GM21786 (cell line): ENCODE data around the gene SERPINB7.
A peak's percentile ranks its signal among the peaks of the same experiment; 100 is the strongest.

Source experiments
- ATAC-seq: cut with Tn5 transposase; IDR thresholded peaks from one replicate; pipeline ENCODE4 v1.9.1; 2021; ENCODE audit not compliant: unreplicated experiment

SERPINB7 gene

DNA sequence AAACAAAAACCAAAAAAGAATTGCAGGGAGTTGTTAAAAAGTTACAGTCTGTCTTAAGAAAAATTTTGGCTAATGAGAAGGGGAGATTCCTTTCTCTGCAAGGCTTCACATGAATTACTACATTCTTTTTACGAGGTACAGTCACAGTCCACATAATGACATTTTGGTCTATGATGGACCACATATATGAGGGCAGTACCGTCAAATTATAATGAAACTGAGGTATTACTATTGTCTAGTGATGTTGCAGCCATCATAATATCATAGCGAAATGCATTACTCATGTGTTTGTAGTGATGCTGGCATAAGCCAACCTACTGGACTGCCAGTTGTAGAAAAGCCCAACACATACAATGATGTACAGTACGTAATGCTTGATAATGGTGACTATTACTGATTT lies 12.5 kb downstream of the SERPINB7 start:
- no peak for ATAC-seq

DNA sequence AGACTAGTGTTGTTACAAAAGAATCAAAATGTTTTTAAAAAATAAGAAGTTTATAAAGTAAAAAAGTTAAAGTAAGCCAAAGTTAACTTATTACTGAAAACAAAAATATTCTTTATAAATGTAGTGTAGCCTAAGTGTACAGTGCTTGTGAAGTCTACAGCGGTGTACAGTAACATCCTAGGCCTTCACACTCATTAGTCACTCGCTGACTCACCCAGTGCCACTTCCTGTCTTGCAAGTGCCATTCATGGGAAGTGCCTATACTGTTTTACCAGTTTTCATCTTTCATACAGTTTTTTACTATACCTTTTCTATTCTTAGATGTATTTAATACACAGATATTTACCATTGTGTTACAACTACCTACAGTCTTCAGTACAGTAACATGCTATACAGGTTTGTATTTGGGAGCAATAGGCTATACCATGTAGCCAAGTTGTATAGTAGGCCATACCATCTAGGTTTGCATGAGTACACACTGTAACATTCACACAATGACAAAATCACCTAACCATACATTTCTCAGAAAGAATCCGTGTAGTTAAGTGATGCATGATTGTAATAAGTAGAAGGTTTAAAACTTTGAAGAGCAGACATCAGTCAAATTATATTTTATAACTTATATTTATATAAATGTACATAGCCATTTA lies 13.4 kb downstream of the SERPINB7 start:
- no peak for ATAC-seq

DNA sequence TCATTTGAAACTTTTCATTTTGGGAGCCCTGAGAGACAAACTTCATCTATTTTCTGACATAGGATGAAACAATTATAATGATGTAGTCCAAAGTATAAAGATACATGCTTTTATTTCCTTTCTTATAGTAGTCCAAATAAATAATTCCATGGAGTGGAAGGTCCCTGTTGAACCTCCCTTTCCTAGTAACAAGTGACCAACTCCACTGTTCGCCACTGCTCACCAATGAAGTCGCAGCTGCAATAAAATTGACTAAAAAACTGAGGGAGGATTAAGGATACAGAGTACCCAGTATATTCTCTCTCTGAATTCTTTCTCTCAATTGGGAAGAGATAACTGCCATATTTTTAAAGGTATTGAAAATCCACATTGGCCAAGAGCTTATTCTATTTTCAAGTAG lies 14.1 kb downstream of the SERPINB7 start:
- no peak for ATAC-seq

DNA sequence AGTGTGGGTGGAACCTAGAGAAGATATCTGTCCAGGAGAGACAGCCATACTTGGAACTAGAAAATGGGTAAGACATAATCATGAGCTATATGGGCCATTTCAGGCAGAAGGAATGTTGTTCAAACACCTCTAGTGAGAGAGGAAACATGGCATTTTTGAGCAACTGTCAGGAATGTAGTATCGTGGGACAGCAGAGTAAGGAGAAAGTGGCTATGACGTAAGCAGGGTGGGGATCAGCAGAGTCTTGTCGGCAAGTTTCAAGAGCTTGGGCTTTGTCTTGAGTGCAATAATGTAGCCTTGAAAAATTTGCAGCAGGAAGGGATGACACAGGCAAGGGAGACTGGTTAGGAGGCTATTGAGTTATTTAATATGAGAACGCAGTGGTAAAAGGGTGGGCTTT lies 20.4 kb downstream of the SERPINB7 start:
- no peak for ATAC-seq

DNA sequence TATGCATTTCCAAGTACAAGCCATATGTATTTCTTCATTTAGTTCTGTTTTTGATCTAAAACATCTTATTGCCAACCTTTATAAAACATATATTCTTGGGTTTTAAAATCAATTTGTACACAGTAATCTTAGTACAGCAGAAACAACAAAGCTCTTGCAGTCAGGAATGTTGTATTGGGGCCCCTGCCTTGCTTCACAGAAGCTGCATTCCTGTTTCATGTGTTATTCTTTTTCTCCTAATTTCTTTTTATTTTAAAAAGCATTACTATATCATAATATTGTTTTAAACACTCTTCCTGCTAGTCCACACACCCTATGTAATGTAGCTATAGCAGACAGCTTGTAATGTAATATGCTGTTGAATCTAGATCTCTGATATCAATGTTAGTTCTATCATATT lies 24.0 kb downstream of the SERPINB7 start:
- ATAC-seq = no peak

DNA sequence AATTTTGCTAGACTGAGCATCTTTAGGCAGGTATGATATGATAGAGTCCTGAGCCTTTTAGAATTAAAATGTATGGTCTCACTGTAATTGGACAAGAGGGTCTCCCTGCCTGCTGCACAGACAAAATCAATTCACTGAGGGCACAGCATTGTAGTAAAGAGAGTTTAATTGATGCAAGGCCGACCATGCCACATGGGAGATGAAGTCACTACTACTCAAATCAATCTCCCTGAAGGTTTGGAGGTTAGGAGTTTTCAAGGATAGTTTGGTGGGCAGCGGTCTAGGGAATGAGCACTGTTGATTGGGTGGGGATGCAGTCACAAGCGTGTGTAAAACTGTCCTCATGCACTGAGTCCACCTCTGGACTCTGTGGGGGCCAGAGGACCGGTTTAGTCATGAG lies 26.1 kb downstream of the SERPINB7 start:
- ATAC-seq = no peak

DNA sequence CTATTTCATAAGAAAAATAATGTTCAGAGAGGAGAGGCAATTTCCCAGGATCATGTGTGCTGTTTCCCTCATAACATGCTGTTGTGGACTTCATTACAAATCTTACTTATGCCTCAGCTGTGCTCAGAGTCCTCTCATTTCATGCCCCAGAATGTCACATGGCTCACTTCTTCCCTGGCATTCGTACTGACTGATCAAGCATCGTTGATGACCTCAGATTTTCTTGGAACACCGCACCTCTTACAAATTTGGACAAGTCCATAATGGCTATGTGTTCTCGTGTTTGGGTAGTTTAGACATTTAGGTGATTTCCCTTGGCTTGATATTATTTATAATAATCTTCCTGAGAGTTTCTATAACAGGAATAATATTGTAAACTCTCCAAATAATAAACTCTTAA lies 32.9 kb downstream of the SERPINB7 start:
- no peak for ATAC-seq

DNA sequence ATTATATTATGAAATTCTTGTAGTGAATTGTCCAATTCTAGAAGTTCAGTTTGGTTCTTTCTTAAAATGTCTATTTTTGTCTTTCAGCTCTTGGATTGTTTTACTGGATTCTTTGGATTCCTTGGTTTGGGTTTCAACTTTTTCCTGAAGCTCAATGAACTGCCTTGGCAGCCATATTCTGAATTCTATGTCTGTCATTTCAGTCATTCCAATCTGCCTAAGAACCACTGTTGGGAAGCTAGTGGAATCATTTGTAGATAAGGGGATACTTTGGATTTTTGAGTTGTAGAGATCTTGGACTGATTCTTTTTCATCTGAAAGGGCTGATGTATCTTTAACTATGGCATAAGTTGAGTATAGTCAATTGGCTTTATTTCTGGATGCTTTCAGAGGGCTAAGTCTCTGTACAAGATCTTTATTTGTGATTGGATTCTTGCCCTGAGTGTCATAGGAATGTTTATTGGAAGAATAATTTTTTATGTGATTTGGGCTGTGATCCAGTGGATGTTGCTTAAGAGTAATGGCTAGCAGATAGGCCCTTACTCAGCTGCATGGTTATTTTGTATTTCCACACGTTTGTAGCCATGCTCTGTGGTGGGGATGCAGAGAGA lies 42.3 kb downstream of the SERPINB7 start:
- no peak for ATAC-seq

DNA sequence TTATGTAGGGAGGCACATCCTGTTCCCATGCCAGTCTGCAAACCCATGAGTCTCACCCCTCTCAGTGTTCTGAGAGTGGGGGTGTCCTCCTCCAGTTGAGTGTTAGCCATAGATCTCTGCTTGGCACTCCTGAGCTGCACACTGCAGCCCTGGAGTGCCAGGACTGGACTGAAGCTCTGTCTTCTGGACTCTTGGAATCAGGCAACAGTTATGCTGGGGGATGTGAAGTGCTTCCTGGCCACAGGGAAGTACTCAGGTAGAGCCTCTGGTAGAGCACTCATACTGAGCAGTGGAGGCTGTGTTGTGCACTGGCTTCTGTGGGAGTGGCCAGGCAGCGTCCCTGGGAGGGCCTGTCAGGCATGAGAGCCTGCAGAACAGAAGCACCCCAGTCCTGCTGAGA lies 43.0 kb downstream of the SERPINB7 start:
- ATAC-seq = no peak

DNA sequence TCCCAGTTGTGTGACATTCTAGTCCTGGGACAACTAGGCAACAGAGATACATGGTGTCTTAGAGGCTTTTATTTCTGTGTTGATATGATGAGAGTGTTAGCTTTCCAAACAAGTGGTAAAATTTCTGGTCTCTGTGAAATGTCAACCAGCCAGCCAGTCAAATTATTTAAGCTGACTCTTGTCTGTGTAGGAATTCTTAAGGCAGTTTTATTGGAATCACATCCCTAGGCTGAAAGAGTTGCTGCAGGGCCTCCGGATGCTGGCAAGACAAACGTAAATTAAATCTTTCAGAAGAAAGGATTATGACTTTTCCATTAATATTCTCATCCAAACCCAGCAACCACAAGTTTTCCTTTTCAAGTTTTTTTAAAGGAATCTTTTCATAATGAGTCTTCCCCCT lies 44.6 kb downstream of the SERPINB7 start:
- ATAC-seq = no peak

DNA sequence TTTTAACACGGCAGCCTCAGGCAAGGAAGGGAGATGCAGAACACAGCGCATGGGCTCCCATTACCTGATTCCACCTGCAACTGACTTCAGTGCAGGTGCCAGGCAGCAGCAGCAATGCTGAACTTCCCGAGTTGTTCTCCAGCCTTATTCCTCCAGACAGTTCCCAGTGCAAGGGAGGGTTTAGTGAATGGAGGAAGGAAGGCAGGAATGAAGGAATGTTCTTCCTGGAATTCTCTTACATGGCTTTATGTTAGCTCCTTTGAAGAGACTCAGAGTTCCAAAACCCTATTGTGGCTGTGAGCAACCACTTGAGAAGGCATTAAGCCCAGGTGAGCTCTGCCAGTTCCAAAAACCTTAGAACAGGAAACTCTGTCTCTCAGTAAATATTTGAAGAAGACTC lies 45.5 kb downstream of the SERPINB7 start:
- ATAC-seq = no peak

DNA sequence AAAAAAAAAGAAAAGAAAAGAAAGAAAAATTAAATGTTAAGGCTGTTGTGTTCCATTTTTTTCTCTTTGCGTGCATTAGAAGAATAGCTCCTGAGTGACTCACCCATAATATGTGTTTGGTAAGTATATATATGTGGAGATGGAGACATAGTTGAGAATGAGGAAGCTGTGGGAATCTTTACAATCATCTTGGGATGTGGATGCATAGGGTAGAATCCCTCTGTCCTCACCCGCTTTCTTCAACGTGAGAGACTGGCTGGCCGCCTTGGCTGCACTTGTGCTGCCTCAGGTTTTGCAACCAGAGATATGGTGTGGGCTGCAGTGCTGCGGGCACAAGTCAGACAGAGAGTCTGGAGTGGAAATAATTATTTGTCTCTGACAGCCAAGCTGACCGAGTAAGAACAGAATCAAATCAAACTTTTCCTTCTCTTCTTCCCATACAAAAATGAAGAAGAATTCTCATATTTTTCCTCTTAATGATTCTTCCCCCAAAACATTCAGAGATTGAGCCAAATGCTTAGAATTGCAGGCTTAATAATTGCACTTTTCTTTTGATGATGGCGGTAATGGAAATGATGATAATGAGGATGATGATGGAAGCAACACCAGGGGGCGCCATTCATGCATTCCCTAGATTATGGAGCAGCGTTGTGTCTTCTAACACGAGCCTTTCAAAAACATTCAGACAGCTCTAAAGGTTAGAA lies 48.5 kb downstream of the SERPINB7 start:
- ATAC-seq = no peak

DNA sequence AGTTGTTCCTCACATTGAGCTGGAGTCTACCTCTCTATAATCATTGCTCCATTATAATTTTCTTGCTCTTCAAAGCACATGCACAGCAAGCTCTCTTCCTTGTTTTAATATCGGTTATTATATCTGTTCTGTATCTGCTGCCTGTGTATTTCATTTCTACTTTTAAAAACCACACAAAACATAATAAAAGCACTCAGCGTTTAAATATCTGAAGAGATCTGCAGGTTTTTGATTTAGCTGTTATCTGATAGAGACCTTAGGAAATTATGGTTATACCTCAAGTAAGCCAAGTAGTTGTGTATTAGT lies 49.0 kb downstream of the SERPINB7 start:
- ATAC-seq = no peak

DNA sequence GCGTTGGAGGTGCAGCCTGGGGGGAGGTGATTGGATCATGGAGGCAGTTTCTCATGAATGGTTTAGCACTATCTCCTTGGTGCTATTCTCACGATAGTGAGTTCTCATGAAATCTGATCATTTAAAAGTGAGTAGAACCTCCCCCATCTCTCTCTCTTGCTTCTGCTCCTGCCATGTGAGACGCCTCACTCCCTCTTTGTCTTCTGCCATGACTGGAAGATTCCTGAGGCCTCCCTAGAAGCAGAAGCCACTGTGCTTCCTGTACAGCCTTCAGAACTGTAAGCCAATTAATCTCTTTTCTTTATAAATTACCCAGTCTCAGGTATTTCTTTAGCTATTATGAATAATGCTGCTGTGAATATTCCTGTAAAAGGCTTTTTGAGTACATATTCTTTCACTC lies 52.9 kb downstream of the SERPINB7 start:
- no peak for ATAC-seq

DNA sequence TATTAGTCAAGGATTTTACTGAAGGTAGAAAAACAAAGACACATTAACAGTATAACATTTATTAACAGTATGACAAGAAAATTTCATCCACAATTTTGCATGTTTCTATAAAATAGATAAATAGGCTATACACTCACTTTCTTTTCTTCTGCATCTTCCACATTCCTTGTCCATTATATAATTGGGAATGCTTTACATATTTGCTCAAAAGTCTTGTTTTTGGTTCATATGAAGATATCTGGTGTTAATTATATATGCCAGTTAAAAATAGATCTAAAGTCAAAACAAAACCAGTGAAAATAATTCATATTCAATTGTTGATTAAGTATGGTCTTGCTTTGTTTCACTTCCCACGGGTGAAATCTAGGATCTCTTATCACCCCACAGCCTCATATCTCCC lies 53.4 kb downstream of the SERPINB7 start:
- no peak for ATAC-seq

DNA sequence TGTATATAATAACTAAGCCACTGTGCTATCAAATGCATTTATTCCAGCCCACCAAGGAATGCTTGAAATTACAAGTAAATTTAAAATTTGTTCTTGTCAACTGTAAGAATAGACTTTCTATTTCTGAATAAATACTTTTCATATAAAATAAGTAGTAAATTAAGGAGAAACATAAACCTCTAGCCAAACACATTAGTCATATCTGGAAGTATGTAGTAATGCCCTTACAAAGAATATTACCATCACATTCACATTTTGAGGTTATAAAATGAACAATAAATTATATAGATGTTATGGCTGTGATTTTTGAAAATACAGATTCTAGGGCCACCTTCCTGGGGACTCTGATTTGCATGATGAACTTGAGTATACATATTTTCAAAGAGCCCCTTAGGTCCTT lies 54.7 kb downstream of the SERPINB7 start:
- no peak for ATAC-seq

DNA sequence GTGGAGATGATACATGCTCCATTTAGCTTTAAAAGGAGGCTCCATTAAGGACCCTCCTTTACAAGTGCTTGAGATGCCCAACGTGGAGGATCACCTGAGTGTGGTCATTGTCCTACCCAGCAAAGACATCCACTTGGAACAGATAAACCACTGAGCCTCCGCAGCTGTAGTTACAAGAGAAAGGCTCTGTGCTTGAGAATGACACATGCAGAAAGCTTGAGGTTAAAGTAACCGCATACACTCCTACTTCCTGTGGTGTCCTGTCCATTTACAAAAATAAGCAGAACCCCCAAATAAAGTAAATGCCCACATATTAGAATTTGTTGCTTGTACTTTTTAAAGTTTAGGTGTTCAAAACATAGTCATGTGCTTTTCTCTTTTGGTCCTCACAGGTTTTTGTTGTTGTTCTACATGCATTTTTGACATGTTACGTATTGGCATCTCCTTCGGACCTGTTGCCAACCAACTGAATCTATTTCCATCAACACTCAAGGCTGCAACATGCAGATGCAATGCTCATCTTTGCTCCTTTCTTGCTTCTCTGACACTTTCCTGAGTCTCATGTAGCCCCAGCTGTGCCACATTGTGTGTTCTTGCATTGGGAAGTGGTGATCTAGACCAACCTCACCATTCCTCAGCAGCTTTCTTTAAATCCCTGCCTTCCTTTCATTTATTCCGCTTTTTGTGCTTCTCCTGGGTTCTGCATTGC lies 56.0 kb downstream of the SERPINB7 start:
- peak; percentile 95 for ATAC-seq

DNA sequence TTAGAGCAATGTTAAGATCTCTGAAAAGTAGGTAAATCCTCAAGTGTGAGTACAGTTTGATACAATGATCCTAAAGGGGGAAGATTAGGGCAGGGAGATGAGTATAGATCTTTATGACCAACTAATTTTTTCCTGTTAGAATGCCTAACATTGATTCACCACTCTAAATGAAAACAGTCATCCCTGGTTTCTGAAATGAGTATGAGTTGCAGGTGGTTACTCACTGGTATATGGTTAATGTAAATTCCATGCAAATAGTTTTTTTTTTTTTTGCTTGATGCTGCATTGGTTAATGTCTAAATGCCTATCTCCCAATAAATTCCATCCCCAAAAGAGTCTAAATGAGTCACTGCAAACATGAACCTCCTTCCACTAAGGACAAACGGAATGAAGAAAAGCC lies 57.3 kb downstream of the SERPINB7 start:
- ATAC-seq = no peak

DNA sequence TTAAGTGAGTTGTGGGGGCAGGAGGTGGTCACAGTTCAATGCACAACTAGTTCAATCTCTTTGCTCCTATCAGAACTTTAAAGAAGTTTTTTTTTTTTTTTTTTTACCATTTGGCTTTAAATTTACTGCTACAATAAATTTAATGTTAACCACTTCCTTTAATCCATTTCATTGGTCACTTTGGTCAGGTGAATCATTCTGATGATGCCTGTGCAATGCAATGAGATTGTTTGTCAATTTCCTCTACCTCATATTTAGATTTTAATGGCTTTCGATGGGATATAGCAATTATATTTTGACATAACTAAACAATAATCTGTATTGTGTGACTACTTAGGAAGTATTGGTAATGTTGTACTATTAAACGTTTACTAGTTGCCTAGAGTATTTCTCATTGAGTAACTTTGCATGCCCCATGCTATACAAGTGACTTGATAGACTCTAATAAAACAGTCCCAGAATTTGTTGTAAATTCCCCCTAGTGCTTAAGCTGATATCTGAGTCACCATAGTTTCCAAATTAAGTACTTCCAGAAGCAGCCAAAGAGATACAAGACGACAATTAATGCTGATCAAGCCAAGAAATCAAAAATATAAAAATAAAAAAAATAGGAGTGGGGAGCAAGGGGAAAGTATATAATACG lies 59.4 kb downstream of the SERPINB7 start:
- ATAC-seq = no peak

DNA sequence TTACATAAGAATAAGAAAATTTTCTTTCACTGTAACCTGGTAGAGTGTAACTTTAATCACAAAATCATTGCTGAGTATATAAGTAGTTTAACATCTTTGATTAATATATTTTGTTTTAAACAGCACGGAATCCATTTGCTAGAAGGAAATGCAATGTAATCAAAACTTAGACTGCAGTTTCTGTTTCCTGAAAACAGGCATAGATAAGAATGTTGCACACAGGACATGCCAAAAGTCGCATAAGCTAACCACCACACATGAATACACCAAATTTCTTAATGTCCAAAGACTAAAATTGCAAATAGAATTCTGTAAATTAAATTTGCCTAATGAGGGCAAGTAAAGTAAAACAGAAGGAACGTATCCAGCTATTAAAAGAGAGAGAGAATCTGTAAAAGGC lies 61.2 kb downstream of the SERPINB7 start:
- ATAC-seq = no peak

DNA sequence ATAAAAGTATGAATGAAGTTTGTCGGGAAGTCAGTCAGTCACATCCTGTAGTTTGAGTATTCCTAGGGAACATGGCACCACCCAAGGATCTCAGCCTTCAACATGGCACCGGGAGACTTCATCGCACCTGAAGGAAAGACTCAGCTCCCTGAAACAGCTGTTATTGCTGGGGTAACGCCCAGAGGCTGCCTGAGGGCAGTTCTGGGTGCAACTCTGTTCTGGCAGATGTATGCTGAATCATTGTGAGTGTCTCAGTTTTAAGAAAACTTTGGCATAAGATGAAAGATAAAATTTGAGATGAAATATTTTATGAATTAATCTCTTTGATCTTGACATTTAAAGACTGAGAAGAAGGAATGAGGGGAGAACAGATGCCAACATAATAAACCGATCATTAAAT lies 62.4 kb downstream of the SERPINB7 start:
- no peak for ATAC-seq

DNA sequence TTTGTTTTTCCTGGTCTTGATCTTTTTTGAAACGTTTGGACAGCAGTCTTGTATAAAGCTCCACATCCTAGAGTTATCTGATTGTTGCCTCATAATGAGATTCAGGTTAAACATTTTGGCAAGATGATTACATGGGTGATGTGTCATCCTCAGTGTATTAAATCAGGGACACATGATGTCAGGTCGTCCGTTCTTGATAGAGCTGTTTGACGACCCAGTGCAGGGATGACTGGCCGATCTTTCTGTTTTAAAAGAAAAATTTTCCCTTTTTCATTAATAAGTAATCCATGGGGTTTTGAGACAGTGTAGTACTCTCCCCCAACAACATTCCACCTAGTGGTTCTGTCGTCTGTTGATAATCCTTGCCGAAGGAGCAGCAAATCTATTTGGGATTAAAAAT lies 67.8 kb downstream of the SERPINB7 start:
- ATAC-seq = no peak
